ENCODE measurements around the gene CSNK1A1. TPM values are rescaled to one million over a fixed set of nuclear protein-coding genes. Genes with fewer than 3 reads are reported as not detected.

CSNK1A1 gene
- total RNA-seq, 1 experiment from 2014 or later = 263 TPM

DNA sequence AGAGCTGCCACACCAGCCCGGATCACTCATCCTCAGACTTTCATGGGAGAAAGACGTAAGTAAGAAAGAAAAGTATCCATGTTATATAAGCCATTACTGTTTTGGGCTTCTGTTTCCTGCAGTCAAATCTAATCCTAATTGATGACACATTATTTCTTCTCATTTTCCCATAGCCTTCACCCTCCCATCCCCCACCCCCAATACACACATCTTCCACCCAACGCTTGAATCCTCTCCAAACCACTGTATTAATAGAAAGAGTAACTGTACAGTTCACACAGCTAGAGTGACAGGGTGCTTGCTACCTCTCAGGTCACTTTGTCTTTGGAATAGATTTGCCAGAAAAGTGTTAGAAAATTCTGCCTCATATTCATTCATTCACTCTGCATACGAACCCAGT is 102.8 kb downstream of the CSNK1A1 start:
- CTCF ChIA-PET = interaction anchor here (0.7 to 1.5 kb wide), 3 partner anchors 8 to 101 kb away, joined by 3 to 6 read pairs (median 4); no protein-coding TSS in a partner anchor
- H3K9ac ChIP-seq (ENCODE audit: low read length) = no peak overlapping the region
- ATAC-seq (no peak), DNase-seq (ENCODE audit: low read depth, low spot score) (no peak)
- intact Hi-C loops (cut with micrococcal nuclease) = loop anchor here (5.0 kb wide), 1 partner anchor 39 kb away; no protein-coding TSS in a partner anchor
- no peak overlapping the region for H3K4me2 ChIP-seq (ENCODE audit: low read length)
- H4K20me1 ChIP-seq (ENCODE audit: insufficient read depth) = no peaks in the 10 kb centered on the region
- RAD21 ChIA-PET (ENCODE audit: low non-redundant PET in 1 of 2, low total read pairs in 2 of 2, uncharacterized antibody in 2 of 2, unreplicated experiment in 2 of 2) = interaction anchor here in 1 of 2 experiments (1.5 kb wide), 1 partner anchor 114 kb away, joined by 5 read pairs; no protein-coding TSS in a partner anchor
- no peaks in the 10 kb centered on the region for H3K27me3 ChIP-seq (ENCODE audit: insufficient read depth, low read length)
- TF ChIP-seq, protein P1, sequence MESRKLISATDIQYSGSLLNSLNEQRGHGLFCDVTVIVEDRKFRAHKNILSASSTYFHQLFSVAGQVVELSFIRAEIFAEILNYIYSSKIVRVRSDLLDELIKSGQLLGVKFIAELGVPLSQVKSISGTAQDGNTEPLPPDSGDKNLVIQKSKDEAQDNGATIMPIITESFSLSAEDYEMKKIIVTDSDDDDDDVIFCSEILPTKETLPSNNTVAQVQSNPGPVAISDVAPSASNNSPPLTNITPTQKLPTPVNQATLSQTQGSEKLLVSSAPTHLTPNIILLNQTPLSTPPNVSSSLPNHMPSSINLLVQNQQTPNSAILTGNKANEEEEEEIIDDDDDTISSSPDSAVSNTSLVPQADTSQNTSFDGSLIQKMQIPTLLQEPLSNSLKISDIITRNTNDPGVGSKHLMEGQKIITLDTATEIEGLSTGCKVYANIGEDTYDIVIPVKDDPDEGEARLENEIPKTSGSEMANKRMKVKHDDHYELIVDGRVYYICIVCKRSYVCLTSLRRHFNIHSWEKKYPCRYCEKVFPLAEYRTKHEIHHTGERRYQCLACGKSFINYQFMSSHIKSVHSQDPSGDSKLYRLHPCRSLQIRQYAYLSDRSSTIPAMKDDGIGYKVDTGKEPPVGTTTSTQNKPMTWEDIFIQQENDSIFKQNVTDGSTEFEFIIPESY (IDR thresholded peaks at IDR 0.05; ENCODE audit: extremely low read depth, insufficient replicate concordance, low read length) = no peak
- TF ChIP-seq SIN3A (IDR thresholded peaks at IDR 0.05; ENCODE audit: low read depth) = no peak
- TF ChIP-seq FOSL1 (IDR thresholded peaks at IDR 0.05; ENCODE audit: low read depth) = no peak
- no peak for TF ChIP-seq EGR1 (IDR thresholded peaks at IDR 0.05; ENCODE audit: low read depth)
- POLR2A ChIA-PET = interaction anchor here (0.9 to 1.5 kb wide), 3 partner anchors 26 to 113 kb away, joined by 3 read pairs; partner anchors contain the start of gene CSNK1A1
- peaks cover 18 to 83% of the 10 kb centered on the region in 2 experiments for H3K4me1 ChIP-seq (ENCODE audit: control insufficient read depth in 1 of 2, insufficient read depth in 2 of 2, low read length in 2 of 2)
- H3K9me3 ChIP-seq (ENCODE audit: control insufficient read depth in 1 of 2, insufficient read depth in 1 of 2, low read depth in 1 of 2, low read length in 2 of 2) = no peaks in the 10 kb centered on the region
- no TSS peak for BruUV-seq (replicated peaks)
- no peak overlapping the region for H3K27ac ChIP-seq (ENCODE audit: low read depth, low read length)
- H3K4me3 ChIP-seq (replicated peaks in 1 of 2; ENCODE audit: low read depth in 1 of 2, low read length in 2 of 2) = no peak overlapping the region
- no peaks in the 10 kb centered on the region for H3K79me2 ChIP-seq (ENCODE audit: insufficient read depth, low read length)
- H2AFZ ChIP-seq (ENCODE audit: low read depth, low read length, poor library complexity, severe bottlenecking) = peak overlapping the region; percentile 90
- no peaks in the 10 kb centered on the region for H3K36me3 ChIP-seq (ENCODE audit: control insufficient read depth in 1 of 2, insufficient read depth in 2 of 2, low read length in 2 of 2)
- H3K9me2 ChIP-seq (ENCODE audit: insufficient read depth) = no peaks in the 10 kb centered on the region
